Left renal cortex interstitium (tissue), 4 donors: ENCODE measurements around the gene BCAP31. TPM values are rescaled to one million over a fixed set of nuclear protein-coding genes. Genes with fewer than 3 reads are reported as not detected.
A peak's percentile ranks its signal among the peaks of the same experiment; 100 is the strongest.
"Not testable (repeated sequence)": the region's sequence is repeated elsewhere in the genome, so short reads cannot be mapped to it uniquely, and the experiment has no call there.

Experiments
- DNase-seq, 4 donors: peaks; one replicate each; pipeline ENCODE4 v3.0.0-alpha.2; 2013; ENCODE audit warnings: low read depth in 4 of 4, low spot score in 2 of 4, missing footprints in 1 of 4
- polyA plus RNA-seq, 4 donors: library from polyadenylated mRNA; unstranded; fragments of 120-200 nt; gene quantifications; one replicate each; pipeline ENCODE4 v1.2.1, GENCODE V29; 2013; ENCODE audit not compliant: insufficient read length in 4 of 4

The BCAP31 gene
- polyA plus RNA-seq, 4 donors = 181 to 197 (median 188) TPM

DNA sequence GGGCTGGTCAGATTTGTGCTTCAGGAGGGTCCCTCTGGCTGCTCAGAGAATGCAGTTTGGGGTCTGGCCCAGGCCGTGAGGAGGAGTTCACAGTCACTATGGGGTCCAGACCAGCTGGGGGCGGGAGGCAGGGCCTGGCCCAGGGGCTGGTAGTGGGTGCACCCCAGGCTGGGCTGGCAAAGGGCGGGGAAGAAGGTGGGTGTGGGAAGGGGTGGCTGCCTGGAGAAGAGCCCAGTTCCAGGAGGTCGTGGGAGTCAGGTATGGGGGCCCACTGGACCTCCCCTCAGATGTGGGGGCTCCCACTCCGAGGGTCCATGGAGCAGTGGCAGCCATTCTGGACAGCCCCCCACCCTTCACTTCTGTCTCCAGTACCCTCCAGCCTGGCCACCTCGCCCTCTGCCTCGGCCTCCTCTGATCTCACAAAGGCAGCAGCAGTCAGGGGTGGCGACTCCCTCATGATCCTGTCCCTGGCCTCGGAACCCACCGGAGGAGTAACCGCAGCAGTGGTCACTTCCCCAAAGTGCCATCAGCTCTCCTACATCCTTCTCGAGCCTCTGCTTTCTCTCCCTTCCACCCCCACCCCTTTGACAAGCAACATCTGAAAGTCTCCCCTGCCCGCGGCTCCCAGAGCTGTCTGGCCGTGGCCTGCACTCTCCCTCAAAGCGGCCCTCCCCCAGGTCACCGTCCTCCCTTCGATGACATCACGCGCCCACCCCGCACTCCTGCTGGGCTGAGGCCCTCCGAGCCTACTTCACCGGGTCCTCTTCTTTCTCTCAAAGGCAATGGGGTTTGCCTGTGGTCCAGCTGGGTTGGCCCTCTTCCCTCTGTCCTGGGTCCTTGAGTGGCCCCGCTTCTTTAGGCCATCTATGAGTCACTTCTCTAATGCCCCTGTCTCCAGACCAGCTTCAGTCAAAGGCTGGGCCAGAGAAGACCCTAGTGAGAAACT, 38.2 kb downstream of the BCAP31 start:
- no peak for DNase-seq

DNA sequence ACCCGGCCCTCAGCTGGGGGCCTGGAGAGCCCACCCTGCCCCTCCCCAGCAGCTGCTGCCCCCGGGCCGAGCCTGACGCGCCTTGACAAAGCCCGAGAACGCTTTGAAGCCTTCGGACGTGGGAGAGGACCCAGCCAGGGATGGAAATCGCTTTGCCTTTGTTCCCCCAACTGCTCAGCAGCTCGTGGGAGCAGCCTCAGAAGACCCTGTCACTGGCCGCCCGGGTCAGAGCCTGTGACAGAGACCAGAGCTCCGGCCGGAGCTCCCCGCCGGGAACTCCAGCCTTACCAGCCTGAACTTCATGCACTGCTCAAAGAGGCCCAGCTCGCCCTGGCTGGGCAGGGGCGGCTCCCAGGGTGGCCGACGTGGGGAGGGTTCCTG, 39.0 kb downstream of the BCAP31 start:
- DNase-seq = no peak

GRCh38 chrX:153684467-153685155, 39.6 kb downstream of the BCAP31 start:
- DNase-seq = no peak

- DNase-seq = not testable (repeated sequence)
Measured at GRCh38 chrX:153683486-153683885, 40.7 kb downstream of the BCAP31 start.

DNA sequence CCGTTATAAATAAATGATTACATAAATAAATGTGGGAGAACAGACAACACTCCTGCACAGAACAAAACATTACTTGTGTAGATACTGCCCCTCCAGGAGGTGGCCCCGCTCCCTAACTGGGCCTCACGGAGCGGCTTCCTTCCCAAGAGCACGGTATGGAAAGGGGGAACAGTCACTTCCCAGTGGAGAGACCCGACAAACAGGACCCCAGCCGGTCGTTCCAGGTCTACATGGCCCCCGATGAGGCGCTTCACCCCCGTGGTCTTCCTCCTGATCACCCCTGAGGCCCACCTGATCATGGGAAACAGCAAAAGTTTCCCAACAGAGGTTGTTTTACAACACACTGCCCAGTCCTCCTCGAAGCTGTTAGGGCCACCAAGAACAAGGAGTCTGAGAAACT, 43.0 kb downstream of the BCAP31 start:
- DNase-seq = no peak

DNA sequence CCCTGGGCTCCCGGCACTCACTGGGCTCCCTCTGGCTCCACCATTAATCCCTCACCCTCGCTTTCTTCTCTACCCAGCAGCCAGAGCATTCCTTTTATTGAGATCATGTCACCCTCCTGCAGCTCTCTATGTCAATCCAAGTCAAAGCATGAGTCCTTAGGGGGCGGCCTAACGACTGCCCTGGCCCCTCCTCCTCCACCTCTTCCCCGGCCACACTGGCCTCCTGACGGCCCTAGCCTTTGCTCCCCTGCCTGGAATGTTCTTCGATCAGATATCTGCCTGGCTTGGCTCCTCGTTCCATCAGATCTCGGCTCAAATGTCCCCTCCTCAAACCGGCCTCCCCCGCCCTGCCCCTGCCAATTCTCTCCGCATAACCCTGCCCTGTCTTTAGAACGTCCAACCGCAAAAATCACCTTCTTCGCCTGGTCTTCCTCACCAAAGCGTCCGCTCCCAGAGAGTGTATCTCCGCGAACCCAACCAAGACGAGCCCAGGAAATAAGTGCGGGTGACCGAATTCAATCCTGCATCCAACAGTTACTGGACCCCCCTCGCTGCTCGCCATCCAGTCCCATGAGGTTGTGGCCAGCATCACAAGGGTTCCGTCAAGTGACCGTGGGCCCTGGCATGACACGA, 49.9 kb downstream of the BCAP31 start:
- DNase-seq = no peak

DNA sequence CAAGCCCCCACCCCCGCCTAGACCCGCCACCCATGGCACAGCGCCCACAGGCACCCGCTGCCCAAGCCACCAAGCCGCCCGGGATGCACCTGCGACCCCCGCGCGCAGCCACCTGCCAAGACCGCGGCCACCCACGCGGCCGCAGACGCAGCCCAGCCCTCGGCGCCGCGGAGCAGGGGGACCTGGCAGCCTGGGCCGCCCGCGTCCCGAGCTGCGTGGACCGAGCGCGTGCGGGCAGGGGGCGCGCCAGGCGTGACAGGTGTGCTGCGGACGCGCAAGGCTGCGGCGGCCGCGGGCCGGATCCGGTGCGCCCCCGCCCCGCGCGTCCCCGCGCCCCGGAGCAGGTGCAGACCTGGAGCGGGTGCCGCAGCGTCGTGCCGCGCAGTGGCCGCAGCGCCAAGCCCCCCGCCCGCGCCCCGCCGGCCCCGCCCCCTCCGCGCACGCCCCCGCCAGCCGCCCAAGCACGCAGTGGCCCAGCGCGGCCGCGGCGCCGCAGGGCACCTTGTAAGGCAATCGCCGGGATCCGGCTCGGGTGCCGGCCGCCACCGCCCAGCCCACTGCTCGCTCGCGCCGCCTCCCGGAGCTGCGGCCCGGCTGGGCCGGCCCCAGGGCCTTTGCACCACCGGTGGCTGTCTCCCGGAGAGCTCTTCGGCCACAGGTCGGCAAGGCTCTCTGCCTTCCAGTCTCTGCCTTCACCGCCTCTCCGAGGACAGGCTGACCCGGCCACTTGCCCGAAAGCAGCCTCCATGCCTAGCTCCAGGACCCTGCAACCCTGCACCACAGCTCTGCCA, 50.6 kb downstream of the BCAP31 start, which contains the start of gene PNCK:
PNCK (minus strand) TSS at position 386 of the 791 bp plus-strand sequence. CDS start 737 bp downstream, outside the sequence.
- DNase-seq = no peak

GRCh38 chrX:153672531-153673427, 51.4 kb downstream of the BCAP31 start:
- DNase-seq = no peak

DNA sequence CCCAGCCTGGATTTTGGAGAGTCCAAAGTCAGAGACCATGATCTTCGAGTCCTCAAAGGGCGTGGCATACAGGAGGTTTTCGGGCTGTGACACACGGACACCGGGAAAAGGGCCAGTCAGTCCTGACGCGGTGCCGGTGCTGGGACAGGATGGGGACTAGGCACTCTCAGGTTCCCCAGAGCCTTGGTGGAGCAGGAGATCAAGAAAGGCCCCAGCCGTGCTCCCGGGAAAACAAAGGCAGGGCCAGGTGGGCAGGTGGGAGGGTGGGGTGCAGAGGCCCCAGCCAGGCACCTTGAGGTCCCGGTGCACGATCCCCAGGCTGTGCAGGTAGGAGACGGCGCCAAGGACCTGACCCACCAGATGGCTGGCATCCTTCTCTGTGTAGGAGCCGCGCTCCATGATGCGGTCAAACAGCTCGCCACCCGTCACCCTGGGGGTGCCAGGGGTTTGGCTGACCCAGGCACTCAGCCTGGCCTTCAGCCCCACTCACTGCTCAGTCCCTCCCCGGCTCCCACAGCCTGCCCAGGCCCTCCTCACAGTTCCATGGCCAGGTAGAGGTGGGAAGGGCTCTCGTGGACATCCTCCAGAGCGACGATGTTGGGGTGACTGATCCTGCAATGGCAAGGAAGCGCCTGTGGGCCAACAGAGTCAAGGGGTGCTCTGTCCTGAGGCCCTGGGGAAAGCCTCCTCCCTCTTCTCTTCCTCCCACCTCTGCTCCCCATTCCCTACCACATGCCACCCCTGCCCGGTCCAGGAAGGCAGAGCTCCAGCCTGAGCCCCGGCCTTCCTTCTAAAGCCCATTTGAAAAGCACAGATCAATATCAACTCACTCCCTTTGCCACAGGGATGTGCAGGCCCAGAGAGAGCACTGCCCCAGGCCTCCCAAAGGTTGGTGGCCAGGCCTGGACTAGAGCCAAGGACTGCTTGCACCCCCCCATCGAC, 52.3 kb downstream of the BCAP31 start:
- DNase-seq = no peak

DNA sequence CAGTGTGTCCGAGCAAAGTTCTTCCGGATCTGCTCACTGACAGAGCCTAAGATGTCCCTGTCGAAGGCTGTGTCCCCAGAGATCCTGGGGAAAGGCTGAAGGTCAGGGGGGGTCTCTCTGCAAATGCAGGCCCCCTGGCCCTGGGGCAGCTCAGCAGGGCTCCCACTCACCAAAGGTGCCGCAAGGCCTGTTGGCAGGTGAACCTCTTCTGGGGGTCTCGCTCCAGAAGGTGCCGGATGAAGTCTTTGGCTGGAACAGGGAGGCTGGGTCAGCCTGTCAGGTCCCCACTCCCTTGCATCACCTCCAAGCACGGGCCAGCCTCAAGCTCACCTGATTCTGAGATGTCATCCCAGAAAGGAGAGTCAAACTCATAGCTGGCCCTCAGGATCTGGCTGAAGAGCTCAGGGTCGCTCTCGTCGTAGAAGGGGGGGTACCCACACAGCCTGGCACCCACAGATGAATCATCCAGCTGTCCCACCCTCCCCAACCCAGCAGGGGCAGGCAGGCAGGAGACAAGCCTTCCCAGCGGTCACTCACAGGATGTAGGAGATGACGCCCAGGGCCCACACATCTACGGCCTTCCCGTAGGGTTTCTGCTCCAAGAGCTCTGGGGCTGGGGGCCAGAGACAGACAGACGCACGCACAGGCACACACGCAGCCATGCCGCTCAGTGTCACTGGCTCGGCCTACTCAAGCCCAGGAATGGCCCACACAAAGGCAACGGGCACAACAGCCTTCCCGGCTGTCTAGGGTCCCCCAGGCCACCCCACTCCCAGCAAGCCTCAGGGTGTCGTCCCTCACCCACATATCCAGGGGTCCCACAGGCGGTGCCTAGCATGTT, 53.2 kb downstream of the BCAP31 start:
- DNase-seq = no peak

GRCh38 chrX:153669901-153670731, 54.1 kb downstream of the BCAP31 start:
- DNase-seq = no peak

DNA sequence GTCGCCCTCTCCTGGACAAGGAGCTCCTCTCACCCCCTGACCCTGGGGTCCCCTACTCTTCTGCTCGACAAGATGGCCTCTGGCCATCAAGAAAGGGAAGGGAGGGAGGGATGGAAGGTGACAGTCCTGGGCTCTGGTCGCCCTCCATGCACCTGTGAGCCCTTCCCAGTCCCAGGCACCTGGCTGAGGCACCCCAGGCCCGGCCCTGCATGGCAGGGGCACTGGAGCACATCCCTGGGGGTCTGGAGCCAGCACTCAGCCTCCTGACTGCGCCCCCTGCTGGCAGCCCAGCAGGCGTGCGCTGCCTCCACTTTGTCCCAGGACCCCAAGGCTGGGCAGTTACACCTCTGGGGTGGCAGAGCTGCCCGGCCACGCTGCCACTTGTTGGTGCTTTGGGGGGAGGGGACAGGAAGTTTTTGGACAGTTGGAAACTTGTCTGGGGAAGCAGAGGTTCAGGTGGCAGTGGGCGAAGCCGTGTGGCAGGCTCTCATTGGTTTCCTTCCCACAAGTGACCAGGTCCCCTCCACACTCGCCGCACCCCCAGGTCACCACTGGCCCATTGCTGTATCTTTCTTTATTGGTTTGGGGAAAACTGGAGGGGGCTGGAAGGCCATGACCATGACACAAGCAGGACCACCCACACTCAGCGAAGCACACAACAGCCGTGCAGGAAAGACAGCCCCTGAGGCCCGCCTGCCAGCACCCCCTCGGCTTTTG, 54.9 kb downstream of the BCAP31 start:
- DNase-seq = no peak

GRCh38 chrX:153668423-153669173, 55.6 kb downstream of the BCAP31 start:
- no peak for DNase-seq

DNA sequence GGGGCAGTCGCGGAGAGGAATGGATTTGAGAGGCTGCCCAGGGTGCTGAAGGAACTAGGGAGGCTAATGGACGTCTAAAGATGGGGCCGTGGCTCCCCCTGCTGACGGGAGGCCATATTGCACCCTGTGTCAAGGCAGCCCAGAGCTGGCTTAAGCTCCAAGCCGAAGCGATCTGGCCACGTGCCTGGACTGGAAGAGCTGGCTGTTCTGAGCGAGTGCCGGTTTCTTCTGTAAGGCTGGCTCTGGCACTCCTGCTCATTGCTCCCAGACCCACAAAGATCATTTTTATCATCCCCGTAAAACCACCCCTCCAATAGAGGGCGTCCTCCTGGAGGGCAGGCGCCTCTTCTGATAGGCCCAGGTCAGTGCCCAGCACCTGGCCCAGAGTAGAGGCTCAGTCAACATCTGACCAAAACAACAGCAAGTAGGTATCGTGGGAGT, 56.2 kb downstream of the BCAP31 start:
- DNase-seq = peak in 1 of 4 donors; percentile 73
